Measurements from ENCODE around the gene MAP3K19. TPM values are rescaled to one million over a fixed set of nuclear protein-coding genes. Genes with fewer than 3 reads are reported as not detected.

Gene MAP3K19
- total RNA-seq, 1 donor from 2014 or later, result not detected

- Histone ChIP-seq H4K20me1 (ENCODE audit: insufficient read depth, low read length) (peaks cover 14% of the 10 kb centered on the region), H3K27ac (ENCODE audit: low read depth, low read length) (no peak overlapping the region), H3K9ac (ENCODE audit: low read length) (no peak overlapping the region), H3K4me1 (ENCODE audit: insufficient read depth, low read length) (no peaks in the 10 kb centered on the region), H3K4me3 (ENCODE audit: insufficient read depth, low read depth, low read length) (no peak overlapping the region), H3K9me3 (ENCODE audit: insufficient read depth, low read depth, low read length) (no peaks in the 10 kb centered on the region), H3K27me3 (ENCODE audit: insufficient read depth, low read length) (no peaks in the 10 kb centered on the region), H3K36me3 (ENCODE audit: insufficient read depth, low read length) (peaks cover 34% of the 10 kb centered on the region), H3K79me2 (ENCODE audit: insufficient read depth, low read length) (peaks cover 4% of the 10 kb centered on the region), H2AFZ (ENCODE audit: low read depth, low read length) (no peak overlapping the region), H3K4me2 (ENCODE audit: low read length) (no peak overlapping the region)
- peaks cover 9% of the 10 kb centered on the region for H3K36me3 Mint-ChIP-seq (ENCODE audit: low read depth, unreplicated experiment)
- H3K4me3 Mint-ChIP-seq (ENCODE audit: unreplicated experiment), result no peak overlapping the region
- H3K27ac Mint-ChIP-seq (ENCODE audit: unreplicated experiment), result no peak overlapping the region
- DNase-seq (ENCODE audit: low read depth), result no peak
- no peaks in the 10 kb centered on the region for H3K27me3 Mint-ChIP-seq (ENCODE audit: low read depth, unreplicated experiment)
- H3K9me3 Mint-ChIP-seq (ENCODE audit: unreplicated experiment), result no peaks in the 10 kb centered on the region
- TF ChIP-seq CTCF (IDR thresholded peaks at IDR 0.05; ENCODE audit: insufficient read depth, low read depth, low read length), result no peak
- no peak for TF ChIP-seq EZH2 (IDR thresholded peaks at IDR 0.05; ENCODE audit: insufficient read depth, low read length)
- no peak for FAIRE-seq
- no peaks in the 10 kb centered on the region for H3K4me1 Mint-ChIP-seq (ENCODE audit: low read depth, unreplicated experiment)
Observed at GRCh38 chr2:134955744-134956143, 91.5 kb downstream of the MAP3K19 start.

- Histone ChIP-seq H3K79me2 (ENCODE audit: insufficient read depth, low read length) (peaks cover 11% of the 10 kb centered on the region), H3K4me1 (ENCODE audit: insufficient read depth, low read length) (no peaks in the 10 kb centered on the region), H3K36me3 (ENCODE audit: insufficient read depth, low read length) (peaks cover 34% of the 10 kb centered on the region), H3K27me3 (ENCODE audit: insufficient read depth, low read length) (no peaks in the 10 kb centered on the region), H3K9ac (ENCODE audit: low read length) (no peak overlapping the region), H3K9me3 (ENCODE audit: insufficient read depth, low read depth, low read length) (no peaks in the 10 kb centered on the region), H3K4me2 (ENCODE audit: low read length) (no peak overlapping the region), H4K20me1 (ENCODE audit: insufficient read depth, low read length) (peaks cover 26% of the 10 kb centered on the region), H3K27ac (ENCODE audit: low read depth, low read length) (no peak overlapping the region), H3K4me3 (ENCODE audit: insufficient read depth, low read depth, low read length) (no peak overlapping the region), H2AFZ (ENCODE audit: low read depth, low read length) (no peak overlapping the region)
- DNase-seq (ENCODE audit: low read depth), result no peak
- H3K4me1 Mint-ChIP-seq (ENCODE audit: low read depth, unreplicated experiment), result peaks cover 2% of the 10 kb centered on the region
- TF ChIP-seq CTCF (IDR thresholded peaks at IDR 0.05; ENCODE audit: insufficient read depth, low read depth, low read length) (no peak), EZH2 (IDR thresholded peaks at IDR 0.05; ENCODE audit: insufficient read depth, low read length) (no peak)
- H3K27me3 Mint-ChIP-seq (ENCODE audit: low read depth, unreplicated experiment), result no peaks in the 10 kb centered on the region
- no peak overlapping the region for H3K27ac Mint-ChIP-seq (ENCODE audit: unreplicated experiment)
- peaks cover 9% of the 10 kb centered on the region for H3K36me3 Mint-ChIP-seq (ENCODE audit: low read depth, unreplicated experiment)
- FAIRE-seq, result no peak
- no peaks in the 10 kb centered on the region for H3K9me3 Mint-ChIP-seq (ENCODE audit: unreplicated experiment)
- no peak overlapping the region for H3K4me3 Mint-ChIP-seq (ENCODE audit: unreplicated experiment)
Observed at GRCh38 chr2:134954065-134954464, 93.2 kb downstream of the MAP3K19 start.

- no peak overlapping the region for H2AFZ ChIP-seq (ENCODE audit: low read depth, low read length)
- peaks cover 40% of the 10 kb centered on the region for H3K36me3 ChIP-seq (ENCODE audit: insufficient read depth, low read length)
- no peaks in the 10 kb centered on the region for H3K9me3 Mint-ChIP-seq (ENCODE audit: unreplicated experiment)
- peak; percentile 28 for DNase-seq (ENCODE audit: low read depth)
- peaks cover 22% of the 10 kb centered on the region for H3K79me2 ChIP-seq (ENCODE audit: insufficient read depth, low read length)
- H3K4me2 ChIP-seq (ENCODE audit: low read length), result no peak overlapping the region
- H3K4me3 Mint-ChIP-seq (ENCODE audit: unreplicated experiment), result no peak overlapping the region
- peaks cover 2% of the 10 kb centered on the region for H3K4me1 Mint-ChIP-seq (ENCODE audit: low read depth, unreplicated experiment)
- H4K20me1 ChIP-seq (ENCODE audit: insufficient read depth, low read length), result peaks cover 31% of the 10 kb centered on the region
- H3K27me3 ChIP-seq (ENCODE audit: insufficient read depth, low read length), result no peaks in the 10 kb centered on the region
- H3K9me3 ChIP-seq (ENCODE audit: insufficient read depth, low read depth, low read length), result no peaks in the 10 kb centered on the region
- H3K4me3 ChIP-seq (ENCODE audit: insufficient read depth, low read depth, low read length), result no peak overlapping the region
- H3K27ac ChIP-seq (ENCODE audit: low read depth, low read length), result no peak overlapping the region
- H3K36me3 Mint-ChIP-seq (ENCODE audit: low read depth, unreplicated experiment), result peaks cover 14% of the 10 kb centered on the region
- no peak for FAIRE-seq
- TF ChIP-seq CTCF (IDR thresholded peaks at IDR 0.05; ENCODE audit: insufficient read depth, low read depth, low read length) (no peak), EZH2 (IDR thresholded peaks at IDR 0.05; ENCODE audit: insufficient read depth, low read length) (no peak)
- H3K27me3 Mint-ChIP-seq (ENCODE audit: low read depth, unreplicated experiment), result no peaks in the 10 kb centered on the region
- H3K27ac Mint-ChIP-seq (ENCODE audit: unreplicated experiment), result no peak overlapping the region
- H3K4me1 ChIP-seq (ENCODE audit: insufficient read depth, low read length), result no peaks in the 10 kb centered on the region
- no peak overlapping the region for H3K9ac ChIP-seq (ENCODE audit: low read length)
Observed at GRCh38 chr2:134952608-134953007, 94.6 kb downstream of the MAP3K19 start.
